Activated CD4-positive, alpha-beta T cell treated with anti-CD3 and anti-CD28 coated beads, Interleukin-2, amount 10 ng/mL, durations not matched to agents 7 days and 5 days (primary cell): Measurements from ENCODE around the gene MAST4. TPM values are rescaled to one million over a fixed set of nuclear protein-coding genes. Genes with fewer than 3 reads are reported as not detected.

ENCODE experiments used
- CTCF ChIA-PET: fragments of 350-600 bp; sonication (Branson Sonifier 250); formaldehyde crosslinking; loops from one replicate; lab custom pipeline; 2021; ENCODE audit warnings: antibody characterized with exemption; lab: Charles Lee
- POLR2A ChIA-PET: fragments of 350-600 bp; sonication (Branson Sonifier 250); formaldehyde crosslinking; loops from one replicate; lab custom pipeline; 2021; ENCODE audit warnings: antibody characterized with exemption; lab: Charles Lee
- DNase-seq: peaks from one replicate; pipeline ENCODE4 v3.0.0-alpha.2; 2020
- H3K27ac Mint-ChIP-seq: one replicate; pipeline ENCODE4 v1.8.0; 2021; ENCODE audit warnings: mild to moderate bottlenecking, moderate library complexity, mixed read lengths
- H3K27me3 Mint-ChIP-seq: one replicate; pipeline ENCODE4 v1.8.0; 2021; ENCODE audit warnings: mixed read lengths
- H3K36me3 Mint-ChIP-seq: one replicate; pipeline ENCODE4 v1.8.0; 2021; ENCODE audit warnings: low read depth, mixed read lengths
- H3K4me1 Mint-ChIP-seq: one replicate; pipeline ENCODE4 v1.8.0; 2021; ENCODE audit warnings: mixed read lengths
- H3K4me3 Mint-ChIP-seq: one replicate; pipeline ENCODE4 v1.8.0; 2021; ENCODE audit warnings: mild to moderate bottlenecking, moderate library complexity, mixed read lengths
- H3K9me3 Mint-ChIP-seq: one replicate; pipeline ENCODE4 v1.8.0; 2021; ENCODE audit warnings: mixed read lengths
- total RNA-seq, 2 experiments: library from RNA; stranded (reverse); gene quantifications; one replicate each; pipeline ENCODE4 v1.2.3, GENCODE V29; 2021

Gene MAST4
- total RNA-seq, 2 experiments from 2014 or later = 23.5 to 25.8 TPM

DNA sequence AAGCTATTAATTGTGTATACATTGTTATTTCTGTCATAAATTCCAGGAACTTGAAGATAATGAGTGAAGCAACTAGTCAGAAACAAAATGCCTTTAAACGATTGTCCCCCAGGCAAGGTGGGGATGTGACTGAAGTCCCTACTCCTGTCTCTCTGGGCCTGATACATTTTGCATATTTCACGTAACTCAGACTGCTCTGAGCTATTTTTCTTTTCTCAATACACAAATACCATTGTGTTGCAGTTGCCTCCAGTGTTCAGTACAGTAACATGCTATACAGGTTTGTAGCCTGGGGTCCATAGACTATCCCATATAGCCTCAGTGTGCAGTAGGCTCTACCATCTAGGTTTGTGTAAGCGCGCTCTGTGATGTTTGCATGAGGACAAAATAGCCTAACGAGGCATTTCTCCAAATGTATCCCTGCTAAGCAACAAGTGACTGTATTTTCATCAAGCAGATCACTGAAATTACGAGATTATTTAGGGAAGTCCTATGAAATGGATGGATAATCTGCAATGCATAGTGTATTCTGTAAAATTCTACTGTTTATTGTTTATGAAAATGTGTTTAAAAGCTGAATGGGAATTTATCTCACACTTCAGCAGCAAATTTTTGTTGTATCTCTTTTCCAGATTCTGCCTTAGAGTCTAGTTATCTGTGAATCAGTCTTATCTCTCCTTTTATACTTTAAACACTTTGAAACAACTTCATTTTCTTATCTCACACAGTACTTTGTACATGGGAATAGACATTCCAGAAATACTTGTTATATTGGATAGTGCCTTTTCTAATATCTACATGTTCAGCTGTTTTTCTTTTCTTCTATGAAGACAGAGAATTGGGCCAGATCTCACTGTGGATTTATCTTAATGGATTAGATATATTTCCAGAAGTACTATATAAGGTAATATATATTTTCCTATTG lies 449.9 kb downstream of the MAST4 start:
- no peaks in the 10 kb centered on the region for H3K9me3 Mint-ChIP-seq
- no peaks in the 10 kb centered on the region for H3K27me3 Mint-ChIP-seq
- H3K4me3 Mint-ChIP-seq = no peak overlapping the region
- no peak overlapping the region for H3K27ac Mint-ChIP-seq
- DNase-seq = no peak
- ChIA-PET POLR2A (no interaction called here), CTCF (interaction anchor here (0.6 to 1.1 kb wide), 2 partner anchors 31 to 1038 kb away, joined by 3 read pairs; no protein-coding TSS in a partner anchor)
- peaks cover 10% of the 10 kb centered on the region for H3K4me1 Mint-ChIP-seq
- H3K36me3 Mint-ChIP-seq = peaks cover 2% of the 10 kb centered on the region

DNA sequence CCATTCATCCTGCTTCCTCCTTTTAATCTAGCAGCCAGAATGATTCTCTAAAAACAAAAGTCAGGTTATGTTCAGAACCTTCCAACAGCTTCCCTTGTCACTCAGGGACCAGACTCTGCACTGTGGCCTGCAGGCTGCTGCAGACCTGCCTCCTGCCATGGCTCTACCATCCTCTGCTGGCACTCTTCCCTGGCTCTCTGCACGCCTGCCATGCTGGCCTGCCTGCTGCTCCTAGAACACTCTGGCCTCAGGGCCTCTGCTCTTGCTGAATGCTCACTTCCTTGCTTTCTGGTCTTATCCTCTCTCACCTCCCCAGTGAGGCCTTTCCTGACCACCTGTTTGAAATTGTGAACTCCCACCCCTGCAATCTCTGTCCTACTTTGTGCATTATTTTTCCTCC lies 451.0 kb downstream of the MAST4 start:
- no peak for DNase-seq
- no peak overlapping the region for H3K4me3 Mint-ChIP-seq
- peaks cover 10% of the 10 kb centered on the region for H3K4me1 Mint-ChIP-seq
- H3K36me3 Mint-ChIP-seq = peaks cover 2% of the 10 kb centered on the region
- ChIA-PET CTCF (no interaction called here), POLR2A (interaction anchor here (0.6 kb wide), 1 partner anchor 37 kb away, joined by 4 read pairs; no protein-coding TSS in a partner anchor)
- no peaks in the 10 kb centered on the region for H3K9me3 Mint-ChIP-seq
- no peaks in the 10 kb centered on the region for H3K27me3 Mint-ChIP-seq
- no peak overlapping the region for H3K27ac Mint-ChIP-seq

DNA sequence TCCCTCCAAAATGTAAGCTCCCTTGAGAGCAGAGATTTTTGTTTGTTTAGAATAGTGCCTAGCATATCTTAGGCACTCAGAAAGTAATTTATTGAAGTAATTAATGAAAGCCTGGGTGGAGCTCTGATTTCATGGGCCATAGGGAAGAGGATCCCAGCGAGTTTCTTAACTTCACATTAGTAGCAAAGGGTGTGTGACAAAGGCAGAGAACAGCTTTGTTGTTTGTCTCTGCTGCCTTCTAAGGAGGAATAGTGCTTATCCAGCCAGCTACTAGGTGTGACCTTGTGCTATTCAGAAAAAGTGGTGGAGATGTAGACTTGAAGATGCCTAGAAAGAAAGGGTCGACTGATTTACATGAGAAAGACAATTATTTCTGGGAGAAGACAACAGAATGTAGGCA lies 451.4 kb downstream of the MAST4 start:
- H3K4me1 Mint-ChIP-seq = peaks cover 10% of the 10 kb centered on the region
- POLR2A ChIA-PET = interaction anchor here (0.6 kb wide), 1 partner anchor 36 kb away, joined by 4 read pairs; no protein-coding TSS in a partner anchor
- H3K27ac Mint-ChIP-seq = no peak overlapping the region

DNA sequence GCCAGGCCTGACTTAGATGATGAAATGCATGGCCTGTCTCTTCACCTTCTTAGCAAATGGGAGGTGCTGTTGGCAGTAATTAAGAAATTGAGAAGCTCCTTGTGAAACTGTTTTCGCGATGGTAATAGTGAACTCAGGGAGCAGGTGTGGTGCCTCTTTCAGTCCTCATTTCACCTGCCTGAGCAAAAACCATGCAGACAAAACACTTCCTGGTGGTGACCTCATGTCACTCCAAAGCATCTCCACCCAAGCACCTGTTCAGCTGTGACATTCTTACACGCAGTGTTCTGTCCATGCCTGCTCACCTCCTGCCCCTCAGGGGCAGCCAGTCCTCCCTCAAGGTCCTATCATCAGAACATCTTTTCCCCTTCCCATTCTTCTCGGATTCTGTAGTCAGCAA lies 453.9 kb downstream of the MAST4 start:
- H3K9me3 Mint-ChIP-seq = no peaks in the 10 kb centered on the region
- CTCF ChIA-PET = interaction anchor here (1.3 kb wide), 1 partner anchor 62 kb away, joined by 3 read pairs; no protein-coding TSS in a partner anchor
- no peaks in the 10 kb centered on the region for H3K27me3 Mint-ChIP-seq
- H3K4me1 Mint-ChIP-seq = peaks cover 10% of the 10 kb centered on the region
- DNase-seq = no peak
- POLR2A ChIA-PET = interaction anchor here (0.6 kb wide), 1 partner anchor 86 kb away, joined by 4 read pairs; no protein-coding TSS in a partner anchor
- H3K4me3 Mint-ChIP-seq = no peak overlapping the region
- peaks cover 2% of the 10 kb centered on the region for H3K36me3 Mint-ChIP-seq
- H3K27ac Mint-ChIP-seq = no peak overlapping the region

More for the DNA sequence above, 451.4 kb downstream of the MAST4 start:
- H3K4me3 Mint-ChIP-seq = no peak overlapping the region
- no peaks in the 10 kb centered on the region for H3K27me3 Mint-ChIP-seq
- CTCF ChIA-PET = no interaction called here
- peaks cover 2% of the 10 kb centered on the region for H3K36me3 Mint-ChIP-seq
- no peak for DNase-seq
- H3K9me3 Mint-ChIP-seq = no peaks in the 10 kb centered on the region

DNA sequence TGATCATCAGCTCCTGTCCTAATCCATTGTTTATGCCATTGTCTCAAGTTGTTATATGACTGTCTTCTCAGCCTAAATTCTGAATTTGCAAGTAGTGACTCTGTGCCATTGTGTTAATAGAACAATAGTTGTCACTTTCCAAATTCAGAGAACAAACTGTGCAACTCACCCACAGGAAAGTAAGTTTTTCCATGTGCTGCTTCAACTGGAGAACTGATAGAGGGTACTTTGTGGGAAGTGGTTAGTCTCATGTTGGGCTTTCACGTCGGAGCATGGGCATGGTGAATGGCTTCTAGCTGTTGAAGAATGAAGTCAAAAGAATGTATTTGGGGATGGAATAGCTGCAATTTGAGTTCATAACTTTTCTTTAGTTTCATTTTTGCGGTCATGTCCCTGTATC lies 454.4 kb downstream of the MAST4 start:
- CTCF ChIA-PET = interaction anchor here (1.3 kb wide), 1 partner anchor 63 kb away, joined by 3 read pairs; no protein-coding TSS in a partner anchor
- Mint-ChIP-seq H3K27ac (no peak overlapping the region), H3K36me3 (peaks cover 4% of the 10 kb centered on the region)

DNA sequence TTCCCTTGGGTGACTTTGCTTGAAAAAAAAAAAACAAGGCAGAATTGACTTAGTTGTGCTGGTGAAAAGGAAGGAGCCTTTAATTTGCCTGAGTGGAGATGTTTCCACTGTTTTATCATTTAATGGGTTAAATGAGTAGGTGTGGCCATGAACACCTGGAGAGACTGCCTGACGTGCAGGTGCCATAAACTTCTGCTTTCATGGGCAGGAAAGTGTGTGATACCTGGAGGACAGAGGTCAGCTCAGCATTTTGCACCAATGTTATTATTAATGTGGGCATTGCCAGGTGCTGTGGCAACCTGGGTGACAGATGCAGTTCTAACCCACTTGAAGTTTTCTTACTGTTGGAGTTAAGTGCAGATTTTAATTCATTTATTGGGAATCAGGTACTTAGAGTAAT lies 455.0 kb downstream of the MAST4 start:
- Mint-ChIP-seq H3K4me1 (peaks cover 10% of the 10 kb centered on the region), H3K4me3 (no peak overlapping the region), H3K9me3 (no peaks in the 10 kb centered on the region), H3K27ac (no peak overlapping the region), H3K27me3 (no peaks in the 10 kb centered on the region), H3K36me3 (peaks cover 4% of the 10 kb centered on the region)
- CTCF ChIA-PET = no interaction called here
- no peak for DNase-seq
- POLR2A ChIA-PET = no interaction called here

More for the DNA sequence above, 454.4 kb downstream of the MAST4 start:
- POLR2A ChIA-PET = no interaction called here
- Mint-ChIP-seq H3K4me3 (no peak overlapping the region), H3K9me3 (no peaks in the 10 kb centered on the region), H3K27me3 (no peaks in the 10 kb centered on the region), H3K4me1 (peaks cover 10% of the 10 kb centered on the region)
- DNase-seq = no peak

DNA sequence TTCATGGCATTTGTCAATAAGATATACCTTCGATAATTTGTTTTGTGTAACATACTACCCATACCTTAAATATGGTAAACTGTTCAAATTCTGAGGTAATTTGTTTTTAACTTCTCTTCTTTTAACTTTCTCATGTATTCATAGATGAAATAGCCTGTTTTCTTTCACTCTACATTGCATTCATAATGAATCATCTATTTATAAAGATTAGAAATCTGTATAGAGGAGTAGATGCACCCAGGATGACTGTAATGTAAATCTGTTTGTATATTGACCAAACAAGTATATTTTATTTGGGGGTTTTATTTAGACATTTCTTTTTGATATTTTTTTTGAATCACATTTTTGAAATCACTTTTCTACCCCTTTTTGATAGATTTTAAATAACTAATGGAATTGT lies 455.8 kb downstream of the MAST4 start:
- peaks cover 4% of the 10 kb centered on the region for H3K36me3 Mint-ChIP-seq
- POLR2A ChIA-PET = no interaction called here
- DNase-seq = no peak
- no peaks in the 10 kb centered on the region for H3K9me3 Mint-ChIP-seq
- no peak overlapping the region for H3K4me3 Mint-ChIP-seq
- H3K27me3 Mint-ChIP-seq = no peaks in the 10 kb centered on the region
- H3K27ac Mint-ChIP-seq = no peak overlapping the region
- H3K4me1 Mint-ChIP-seq = peaks cover 10% of the 10 kb centered on the region
- CTCF ChIA-PET = no interaction called here

DNA sequence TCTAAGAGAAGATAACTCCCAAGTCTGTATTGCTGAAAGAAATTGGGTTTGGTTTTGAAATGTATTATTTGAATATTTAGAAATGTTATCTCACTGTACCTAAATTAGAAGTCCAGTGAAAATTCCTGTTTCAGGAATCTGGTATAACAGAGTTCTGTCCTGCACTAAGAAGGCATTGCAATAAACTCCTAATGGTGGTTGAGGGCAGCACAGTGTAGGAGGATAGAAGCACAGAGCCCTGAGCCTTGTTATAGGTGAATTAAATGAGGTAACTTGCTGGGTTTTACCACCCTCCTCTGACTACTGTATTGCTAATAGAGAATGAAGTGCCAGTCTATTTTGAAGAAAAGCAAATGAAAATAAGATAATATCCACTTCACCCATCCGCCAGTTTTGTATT lies 457.0 kb downstream of the MAST4 start:
- Mint-ChIP-seq H3K36me3 (peaks cover 7% of the 10 kb centered on the region), H3K27me3 (no peaks in the 10 kb centered on the region), H3K9me3 (no peaks in the 10 kb centered on the region), H3K27ac (no peak overlapping the region), H3K4me1 (peaks cover 10% of the 10 kb centered on the region), H3K4me3 (no peak overlapping the region)
- ChIA-PET POLR2A (no interaction called here), CTCF (no interaction called here)
- no peak for DNase-seq

DNA sequence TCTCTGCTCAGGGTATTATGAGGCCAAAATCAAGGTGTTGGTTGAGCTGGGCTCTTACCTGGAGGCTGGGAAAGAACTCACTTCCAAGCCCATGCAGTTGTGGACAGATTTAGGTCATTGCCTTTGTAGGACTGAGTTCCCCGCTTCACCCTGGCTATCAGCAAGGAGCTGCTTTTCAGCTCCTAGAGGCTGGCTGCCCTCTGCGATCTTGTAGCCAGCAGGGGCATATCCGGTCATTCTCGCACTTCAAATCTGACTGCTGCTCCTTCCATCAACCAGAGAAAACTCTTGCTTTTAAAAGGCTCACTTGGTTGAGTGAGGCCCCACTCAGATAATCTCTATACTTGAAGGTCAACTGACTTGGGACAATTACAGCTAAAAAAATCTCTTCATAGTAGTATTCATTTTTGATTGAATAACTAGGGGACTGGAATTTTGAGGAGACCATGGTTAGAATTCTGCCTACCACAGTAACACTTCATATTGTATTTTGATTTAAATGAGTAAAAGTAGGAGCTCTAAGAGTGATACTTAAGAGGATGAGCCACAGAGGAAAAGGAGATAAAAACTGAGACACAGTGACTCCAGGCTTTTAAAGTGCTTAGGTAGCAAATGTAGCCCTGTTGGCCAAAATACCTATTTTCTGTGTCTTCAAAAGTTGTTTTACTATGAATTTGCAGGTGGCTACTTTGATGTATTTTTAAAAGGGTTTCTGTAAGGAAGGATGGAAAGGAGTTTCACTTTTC lies 463.0 kb downstream of the MAST4 start:
- DNase-seq = no peak
- Mint-ChIP-seq H3K4me1 (peaks cover 5% of the 10 kb centered on the region), H3K27me3 (no peaks in the 10 kb centered on the region), H3K4me3 (no peak overlapping the region), H3K9me3 (no peaks in the 10 kb centered on the region), H3K36me3 (peaks cover 14% of the 10 kb centered on the region), H3K27ac (no peak overlapping the region)
- POLR2A ChIA-PET = no interaction called here
- CTCF ChIA-PET = interaction anchor here (0.6 kb wide), 1 partner anchor 29 kb away, joined by 3 read pairs; no protein-coding TSS in a partner anchor

DNA sequence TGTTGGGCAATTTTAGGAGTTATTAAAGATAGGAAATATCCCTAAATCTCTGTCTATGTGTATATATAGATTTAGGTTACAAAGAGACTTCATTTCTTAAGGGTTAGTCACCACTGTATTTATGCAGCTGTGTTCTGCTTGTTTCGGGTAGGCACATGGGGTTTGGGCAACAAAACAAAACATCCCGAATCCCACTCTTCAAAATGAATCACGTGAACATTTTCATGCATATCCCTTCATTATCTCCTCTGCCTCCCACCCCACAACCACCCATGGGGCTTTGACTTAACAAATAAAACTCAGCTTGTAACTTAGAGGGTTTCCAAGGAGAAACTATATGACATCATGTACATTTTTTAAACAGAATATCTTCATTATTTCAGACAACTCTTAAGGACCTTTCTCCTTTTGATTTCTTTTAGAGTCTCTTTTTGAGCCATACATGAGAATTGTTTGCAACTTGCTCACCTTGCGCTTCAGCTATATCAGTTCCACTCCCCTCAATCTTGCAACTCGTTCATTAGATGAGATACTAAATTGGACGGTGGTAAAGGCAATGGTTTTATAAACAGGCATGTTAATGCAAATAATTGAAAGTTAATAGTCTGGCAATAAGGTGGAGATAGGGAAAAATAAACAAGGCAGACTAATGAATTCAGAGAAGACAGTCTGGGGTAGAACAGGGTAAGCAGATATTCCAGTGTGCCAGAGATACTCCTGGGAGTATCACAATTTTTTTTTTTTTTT lies 463.7 kb downstream of the MAST4 start:
- Mint-ChIP-seq H3K9me3 (no peaks in the 10 kb centered on the region), H3K4me3 (no peak overlapping the region), H3K36me3 (peaks cover 13% of the 10 kb centered on the region), H3K27me3 (no peaks in the 10 kb centered on the region), H3K27ac (no peak overlapping the region), H3K4me1 (peaks cover 5% of the 10 kb centered on the region)
- CTCF ChIA-PET = no interaction called here
- POLR2A ChIA-PET = no interaction called here
- no peak for DNase-seq

DNA sequence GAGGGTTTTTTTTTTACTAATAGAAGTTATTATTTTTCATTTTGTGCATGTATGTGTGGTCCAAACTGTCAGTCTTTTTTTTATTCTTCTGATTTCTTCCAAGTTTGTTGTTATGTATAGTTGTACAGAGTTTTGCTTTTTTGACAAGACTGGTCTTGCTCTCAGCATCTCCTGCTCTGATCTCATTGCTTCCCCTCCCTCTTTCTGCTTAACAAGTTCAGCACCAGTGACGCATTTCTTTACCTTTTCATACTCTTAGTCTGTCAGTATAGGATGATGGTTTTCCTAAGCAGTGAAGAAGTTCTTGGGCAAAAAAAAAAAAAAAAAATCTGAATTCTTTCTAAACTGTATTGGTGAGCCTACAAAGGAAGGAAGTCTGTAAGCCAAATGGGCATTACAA lies 465.3 kb downstream of the MAST4 start:
- H3K4me3 Mint-ChIP-seq = no peak overlapping the region
- no peak for DNase-seq
- H3K27me3 Mint-ChIP-seq = no peaks in the 10 kb centered on the region
- CTCF ChIA-PET = no interaction called here
- H3K9me3 Mint-ChIP-seq = no peaks in the 10 kb centered on the region
- H3K27ac Mint-ChIP-seq = no peak overlapping the region
- H3K4me1 Mint-ChIP-seq = peaks cover 14% of the 10 kb centered on the region
- H3K36me3 Mint-ChIP-seq = peaks cover 10% of the 10 kb centered on the region
- POLR2A ChIA-PET = no interaction called here

DNA sequence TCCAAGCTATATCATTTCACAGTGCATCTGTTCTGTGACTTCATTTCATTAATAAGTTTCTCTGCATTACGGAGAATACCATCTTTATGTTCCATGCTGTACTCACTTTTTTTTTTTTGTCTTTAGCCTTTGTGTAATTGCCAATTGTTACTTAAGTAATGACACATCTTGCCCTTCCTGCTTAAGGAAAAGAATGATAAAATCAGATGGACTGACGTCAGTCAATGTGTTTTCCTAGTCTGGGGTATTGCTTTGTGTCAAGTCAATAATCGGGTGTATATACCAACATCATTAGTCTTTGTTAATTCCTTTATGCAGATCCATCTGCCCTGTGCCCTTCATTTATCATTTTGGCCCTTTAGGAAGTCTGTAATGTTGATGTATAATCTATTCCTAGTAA lies 466.9 kb downstream of the MAST4 start:
- Mint-ChIP-seq H3K36me3 (peaks cover 10% of the 10 kb centered on the region), H3K4me1 (peaks cover 16% of the 10 kb centered on the region), H3K4me3 (no peak overlapping the region), H3K27me3 (no peaks in the 10 kb centered on the region), H3K27ac (no peak overlapping the region), H3K9me3 (no peaks in the 10 kb centered on the region)
- CTCF ChIA-PET = interaction anchor here (0.6 kb wide), 2 partner anchors 52 to 58 kb away, joined by 3 read pairs; no protein-coding TSS in a partner anchor
- POLR2A ChIA-PET = no interaction called here
- DNase-seq = no peak
